Uterus (tissue), 4 donors: ENCODE results near the gene EDN3. TPM values are rescaled to one million over a fixed set of nuclear protein-coding genes. Genes with fewer than 3 reads are reported as not detected.

Experiments used
- DNase-seq, 2 donors: peaks; one replicate each; pipeline ENCODE4 v3.0.0-alpha.2; 2019 to 2020
- H3K27ac ChIP-seq, 2 donors: fragments of 200-600 bp; sonication (generic); 1 replicate in 1 of 2; 2 replicates in 1 of 2; pipeline ENCODE4 v1.5.1; 2016 to 2018
- H3K27me3 ChIP-seq, 2 donors: fragments of 200-600 bp; sonication (generic); one replicate each; pipeline ENCODE4 v1.5.1; 2018 to 2019; ENCODE audit warnings: control low read depth in 1 of 2
- H3K36me3 ChIP-seq, 2 donors: fragments of 200-600 bp; sonication (generic); one replicate each; pipeline ENCODE4 v1.5.1; 2019; ENCODE audit warnings: control low read depth in 1 of 2
- H3K4me1 ChIP-seq, 2 donors: fragments of 200-600 bp; sonication (generic); one replicate each; pipeline ENCODE4 v1.5.1; 2018 to 2019; ENCODE audit warnings: control low read depth in 1 of 2
- H3K4me3 ChIP-seq, 2 donors: fragments of 200-600 bp; sonication (generic); 1 replicate in 1 of 2; 2 replicates in 1 of 2; pipeline ENCODE4 v1.5.1; 2018 to 2019; ENCODE audit warnings: mild to moderate bottlenecking in 1 of 2
- H3K9me3 ChIP-seq, 2 donors: fragments of 200-600 bp; sonication (generic); one replicate each; pipeline ENCODE4 v1.5.1; 2019; ENCODE audit warnings: control low read depth in 1 of 2
- CTCF ChIP-seq, 4 experiments: fragments of 200-600 bp in 2 of 4; fragments of 450-650 bp in 2 of 4; sonication (generic) in 2 of 4; IDR thresholded peaks; one replicate each; pipeline ENCODE4 v1.5.1; 2016 to 2019; ENCODE audit warnings: antibody characterized with exemption in 4 of 4, mild to moderate bottlenecking in 2 of 4, moderate library complexity in 1 of 4
- POLR2A ChIP-seq, 2 donors: fragments of 450-650 bp; IDR thresholded peaks; one replicate each; pipeline ENCODE4 v1.6.1; 2016; ENCODE audit warnings: antibody characterized with exemption in 2 of 2, mild to moderate bottlenecking in 1 of 2, moderate library complexity in 1 of 2
- intact Hi-C: fragments of 100-400 bp; cut with DNase I; formaldehyde crosslinking; loops from one replicate; pipeline ENCODE4 v1.15.1; 2023; ENCODE audit warnings: low total_unique reads
- total RNA-seq, 4 donors: library from RNA; depleted of rRNA in 3 of 4; stranded (reverse); fragments of >200 nt in 3 of 4; gene quantifications; one replicate each; pipeline versions ENCODE4 v1.1.0 to v1.2.4, GENCODE V29; 2014 to 2023
- donor health status: DM: yes; HTN: yes; CAD: no.

The EDN3 gene
- total RNA-seq, 4 donors from 2014 or later = 2.8 to 85.8 TPM; not detected in 2

GRCh38 chr20:59318201-59318790, 17.9 kb downstream of the EDN3 start:
- Histone ChIP-seq H3K4me3 (no peak overlapping the region), H3K27me3 (no peaks in the 10 kb centered on the region), H3K27ac (no peak overlapping the region), H3K9me3 (no peaks in the 10 kb centered on the region), H3K4me1 (no peaks in the 10 kb centered on the region), H3K36me3 (no peaks in the 10 kb centered on the region)
- TF ChIP-seq CTCF (IDR thresholded peaks at IDR 0.05) (no peak), POLR2A (IDR thresholded peaks at IDR 0.05) (no peak)
- intact Hi-C loops = no loop called here
- DNase-seq = no peak

GRCh38 chr20:59318803-59319202, 18.4 kb downstream of the EDN3 start:
- Histone ChIP-seq H3K9me3 (no peaks in the 10 kb centered on the region), H3K4me3 (no peak overlapping the region), H3K36me3 (no peaks in the 10 kb centered on the region), H3K4me1 (no peaks in the 10 kb centered on the region), H3K27ac (no peak overlapping the region), H3K27me3 (no peaks in the 10 kb centered on the region)
- DNase-seq = no peak
- intact Hi-C loops = no loop called here
- TF ChIP-seq POLR2A (IDR thresholded peaks at IDR 0.05) = no peak
- TF ChIP-seq CTCF (IDR thresholded peaks at IDR 0.05) = no peak

GRCh38 chr20:59320426-59320825, 20.0 kb downstream of the EDN3 start:
- no peaks in the 10 kb centered on the region for H3K9me3 ChIP-seq
- no peak overlapping the region for H3K27ac ChIP-seq
- no peaks in the 10 kb centered on the region for H3K27me3 ChIP-seq
- H3K4me3 ChIP-seq = no peak overlapping the region
- no peaks in the 10 kb centered on the region for H3K36me3 ChIP-seq
- no peak for TF ChIP-seq POLR2A (IDR thresholded peaks at IDR 0.05)
- no peak for TF ChIP-seq CTCF (IDR thresholded peaks at IDR 0.05)
- intact Hi-C loops = no loop called here
- DNase-seq = no peak
- H3K4me1 ChIP-seq = no peaks in the 10 kb centered on the region

GRCh38 chr20:59320854-59321647, 20.6 kb downstream of the EDN3 start:
- intact Hi-C loops = no loop called here
- Histone ChIP-seq H3K4me3 (no peak overlapping the region), H3K36me3 (no peaks in the 10 kb centered on the region), H3K27ac (no peak overlapping the region), H3K27me3 (no peaks in the 10 kb centered on the region), H3K9me3 (no peaks in the 10 kb centered on the region), H3K4me1 (no peaks in the 10 kb centered on the region)
- no peak for DNase-seq
- TF ChIP-seq CTCF (IDR thresholded peaks at IDR 0.05) (no peak), POLR2A (IDR thresholded peaks at IDR 0.05) (no peak)

GRCh38 chr20:59322081-59322480, 21.7 kb downstream of the EDN3 start:
- H3K36me3 ChIP-seq = no peaks in the 10 kb centered on the region
- no peaks in the 10 kb centered on the region for H3K4me1 ChIP-seq
- no peak for TF ChIP-seq CTCF (IDR thresholded peaks at IDR 0.05)
- TF ChIP-seq POLR2A (IDR thresholded peaks at IDR 0.05) = no peak
- DNase-seq = no peak
- H3K4me3 ChIP-seq = no peak overlapping the region
- H3K27ac ChIP-seq = no peak overlapping the region
- intact Hi-C loops = no loop called here
- no peaks in the 10 kb centered on the region for H3K27me3 ChIP-seq
- no peaks in the 10 kb centered on the region for H3K9me3 ChIP-seq
